Anterior cingulate cortex (tissue), 58 donors: Measurements from ENCODE around the gene LRRC42.

Source experiments
- DNase-seq, 58 donors: peaks; one replicate each; lab custom pipeline; 2025; lab: John Stamatoyannopoulos, UW

LRRC42 gene

DNA sequence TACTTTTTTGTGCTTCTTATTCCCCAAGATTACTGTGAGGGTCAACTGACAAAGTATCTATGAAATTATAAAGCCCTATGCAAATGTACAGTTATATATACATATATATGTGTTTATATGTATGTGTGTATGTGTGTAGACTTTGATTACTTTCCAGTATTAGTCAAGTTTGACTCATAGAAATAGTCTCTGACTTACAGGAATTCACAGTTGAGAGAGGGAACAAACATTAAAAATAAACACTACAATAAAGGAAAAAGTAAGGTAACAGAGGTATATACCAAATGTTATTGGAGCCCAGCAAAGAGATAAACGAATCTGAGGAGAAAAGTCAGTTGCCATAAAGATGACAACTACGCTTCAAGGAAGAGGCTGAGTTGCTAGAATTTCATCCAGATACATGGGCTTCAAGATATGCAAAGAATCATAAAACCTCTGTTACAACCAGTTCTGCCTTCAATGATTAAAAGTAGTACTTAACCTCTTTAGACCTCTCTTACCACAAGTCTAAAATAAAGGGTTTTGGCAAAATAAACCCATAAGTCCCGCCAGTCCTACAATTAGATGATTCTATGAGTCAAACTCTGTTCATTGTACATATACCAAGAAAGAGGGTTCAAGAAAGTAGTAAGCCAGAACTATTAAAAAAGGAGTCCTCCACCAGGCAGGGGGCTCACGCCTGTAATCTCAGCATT is 7.9 kb upstream of the LRRC42 start:
- DNase-seq: no peak

DNA sequence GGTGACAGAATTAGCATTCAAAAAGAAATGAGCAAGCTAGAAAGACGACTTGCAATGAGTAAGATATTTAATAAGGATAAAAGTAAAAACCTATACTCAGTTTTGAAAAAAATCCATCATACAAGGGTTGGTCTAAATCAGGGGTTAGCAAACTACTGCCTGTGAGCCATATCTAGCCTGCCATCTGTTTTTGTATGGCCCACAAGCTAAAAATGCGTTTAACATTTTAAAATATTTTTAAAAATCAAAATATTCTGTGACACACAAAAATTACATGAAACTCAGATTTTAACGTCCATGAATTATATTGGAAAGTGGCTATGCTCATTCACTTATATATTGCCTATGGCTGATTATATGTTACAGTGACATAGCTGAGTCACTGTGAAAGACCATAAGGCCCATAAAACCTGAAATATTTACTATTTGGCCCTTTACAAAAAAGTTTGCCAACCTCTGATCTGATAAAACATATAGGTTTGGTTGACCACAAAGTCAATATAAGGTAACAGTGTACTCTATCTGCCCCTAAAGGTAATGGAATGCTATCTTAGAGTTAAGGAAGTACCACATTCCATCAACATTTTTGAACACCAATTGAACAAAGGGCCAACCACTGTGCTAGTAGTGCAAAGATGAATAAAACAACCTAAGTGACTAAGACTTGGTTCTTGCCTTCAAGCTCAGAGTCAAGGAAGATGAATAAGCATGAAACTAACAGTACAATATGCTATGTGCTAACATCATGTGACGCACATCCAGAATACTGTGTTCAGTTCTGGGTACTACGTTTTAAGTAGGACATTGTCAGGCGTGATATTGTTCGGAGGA is 3.8 kb upstream of the LRRC42 start:
- DNase-seq: no peak

DNA sequence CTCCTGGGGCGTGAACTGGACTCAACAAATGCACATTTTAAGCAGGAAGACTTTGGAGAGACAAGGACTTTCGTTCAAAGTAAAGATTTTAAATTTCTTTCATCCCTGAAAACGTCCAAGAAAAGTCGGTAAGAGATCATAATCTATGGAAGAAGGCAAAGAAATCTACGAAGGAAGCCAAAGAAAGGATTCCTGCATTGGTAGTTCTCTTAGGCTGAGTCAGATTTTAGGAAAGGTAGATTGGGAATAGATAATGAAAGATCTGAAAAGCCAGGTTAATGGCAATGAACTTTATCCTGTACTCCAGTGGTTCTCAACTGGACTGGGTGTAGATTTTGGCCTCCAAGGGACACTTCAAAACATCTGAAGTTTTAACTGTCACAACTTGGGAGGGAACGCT is 3.1 kb upstream of the LRRC42 start:
- no peak for DNase-seq

DNA sequence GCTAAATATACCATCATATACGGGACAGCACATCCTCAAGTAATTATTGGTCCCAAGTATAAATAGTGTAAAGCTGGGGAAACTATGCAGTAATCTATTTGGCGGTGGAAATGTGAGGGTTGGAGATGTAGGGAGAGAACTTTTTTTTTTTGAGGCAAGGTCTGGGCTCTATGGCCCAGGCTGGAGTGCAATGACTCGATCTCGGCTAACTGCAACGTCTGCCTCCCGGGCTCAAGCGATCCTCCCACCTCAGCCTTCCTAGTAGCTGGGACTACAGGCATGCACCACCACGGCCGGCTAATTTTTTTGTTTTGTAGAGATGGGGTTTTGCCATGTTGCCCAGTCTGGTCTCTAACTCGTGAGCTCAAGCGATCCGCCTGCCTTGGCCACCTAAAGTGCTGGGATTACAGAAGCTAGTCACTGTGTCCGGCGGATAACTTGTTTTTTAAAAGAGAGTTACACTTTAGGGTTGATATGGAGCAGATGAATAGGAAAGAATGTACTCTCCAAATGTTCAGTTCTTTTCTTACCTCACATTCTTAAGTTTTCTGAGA is 2.6 kb upstream of the LRRC42 start:
- DNase-seq: no peak

DNA sequence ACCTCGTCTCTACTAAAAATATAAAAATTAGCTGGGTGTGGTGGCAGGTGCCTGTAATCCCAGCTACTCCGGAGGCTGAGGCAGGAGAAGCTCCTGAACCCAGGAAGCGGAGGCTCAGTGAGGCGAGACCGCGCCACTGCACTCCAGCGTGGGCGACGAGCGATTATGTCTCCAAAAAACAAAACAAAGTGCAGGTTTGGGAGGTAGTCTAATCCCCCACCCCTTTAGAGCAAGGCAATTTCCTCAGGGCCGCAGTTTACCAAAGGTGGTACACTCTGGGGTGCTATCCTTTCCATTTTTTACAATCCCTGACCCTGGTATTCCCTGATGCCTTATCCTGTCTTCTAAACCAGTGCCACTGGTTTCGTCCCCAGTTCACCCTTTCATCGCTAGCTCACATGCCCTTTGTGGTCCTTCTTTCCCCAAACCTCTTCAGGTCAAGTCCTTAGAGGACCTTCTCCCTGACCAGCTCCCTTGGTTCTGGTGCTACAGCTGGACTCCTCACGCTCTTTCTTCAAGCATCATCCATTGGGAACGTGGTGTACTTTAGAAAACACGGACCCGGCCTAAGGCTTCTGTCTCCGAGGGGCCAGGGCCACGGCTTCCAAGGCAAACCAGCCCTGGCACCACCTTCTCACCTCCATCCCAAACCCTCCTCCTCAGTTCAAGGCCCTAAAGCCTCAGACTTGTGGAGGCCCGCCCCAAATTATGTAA is 1.5 kb upstream of the LRRC42 start:
- no peak for DNase-seq

DNA sequence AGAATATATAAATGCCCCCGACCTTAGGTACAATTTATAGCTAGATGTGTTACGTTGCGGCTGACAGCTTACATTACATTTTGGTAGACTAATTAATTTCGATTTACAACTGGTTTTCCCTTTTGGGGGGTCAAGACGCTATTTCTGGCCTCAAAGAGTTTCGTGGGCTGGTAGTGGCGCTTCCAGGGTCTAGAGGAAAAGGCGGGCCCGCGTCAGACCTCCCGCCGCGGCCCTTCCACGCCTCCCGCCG is 1.0 kb upstream of the LRRC42 start:
- DNase-seq: no peak

DNA sequence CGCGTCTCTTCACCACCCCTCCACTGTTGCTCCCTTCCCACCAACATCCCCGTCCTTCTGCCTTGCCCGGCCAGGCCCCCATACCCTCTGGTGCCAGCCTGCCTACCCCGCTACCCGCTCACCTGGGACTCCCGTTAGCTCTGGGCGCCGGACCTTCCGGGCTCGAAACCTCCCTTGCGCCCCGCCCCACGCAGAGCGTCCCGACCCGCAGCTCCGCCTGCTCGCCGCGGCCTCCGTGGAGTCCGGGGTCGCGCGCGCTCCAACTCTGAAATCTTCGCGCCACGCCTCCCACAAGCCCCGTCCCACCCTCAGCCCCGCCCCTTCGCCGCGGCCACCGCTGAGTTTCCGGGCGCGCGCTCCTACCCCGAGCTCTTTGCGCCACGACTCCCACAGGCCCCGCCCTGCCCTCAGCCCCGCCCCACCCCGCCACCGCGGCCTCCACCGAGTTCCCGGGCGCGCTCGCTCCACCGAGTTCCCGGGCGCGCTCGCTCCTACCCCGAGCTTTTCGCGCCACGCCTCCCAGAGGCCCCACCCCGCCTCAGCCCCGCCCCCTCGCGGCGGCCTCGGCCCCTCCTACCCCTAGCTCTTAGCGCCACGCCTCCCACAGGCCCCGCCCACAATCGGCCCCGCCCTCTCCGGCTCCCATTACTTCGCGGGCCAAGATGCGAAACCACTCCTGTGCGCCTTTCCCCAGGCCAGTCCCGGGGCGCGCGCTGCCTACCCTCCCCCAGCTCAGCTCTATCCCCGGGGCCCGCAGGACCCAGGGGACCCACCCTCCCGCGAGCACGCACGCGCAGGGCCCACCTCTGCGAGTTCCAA is 508 bp upstream of the LRRC42 start, which contains the start of gene IFT25:
IFT25 (minus strand) TSS at position 267 of the 819 bp plus-strand sequence. CDS start 5,617 bp downstream, outside the sequence.
- peak; percentile 69 to 100 (median 96) for DNase-seq

DNA sequence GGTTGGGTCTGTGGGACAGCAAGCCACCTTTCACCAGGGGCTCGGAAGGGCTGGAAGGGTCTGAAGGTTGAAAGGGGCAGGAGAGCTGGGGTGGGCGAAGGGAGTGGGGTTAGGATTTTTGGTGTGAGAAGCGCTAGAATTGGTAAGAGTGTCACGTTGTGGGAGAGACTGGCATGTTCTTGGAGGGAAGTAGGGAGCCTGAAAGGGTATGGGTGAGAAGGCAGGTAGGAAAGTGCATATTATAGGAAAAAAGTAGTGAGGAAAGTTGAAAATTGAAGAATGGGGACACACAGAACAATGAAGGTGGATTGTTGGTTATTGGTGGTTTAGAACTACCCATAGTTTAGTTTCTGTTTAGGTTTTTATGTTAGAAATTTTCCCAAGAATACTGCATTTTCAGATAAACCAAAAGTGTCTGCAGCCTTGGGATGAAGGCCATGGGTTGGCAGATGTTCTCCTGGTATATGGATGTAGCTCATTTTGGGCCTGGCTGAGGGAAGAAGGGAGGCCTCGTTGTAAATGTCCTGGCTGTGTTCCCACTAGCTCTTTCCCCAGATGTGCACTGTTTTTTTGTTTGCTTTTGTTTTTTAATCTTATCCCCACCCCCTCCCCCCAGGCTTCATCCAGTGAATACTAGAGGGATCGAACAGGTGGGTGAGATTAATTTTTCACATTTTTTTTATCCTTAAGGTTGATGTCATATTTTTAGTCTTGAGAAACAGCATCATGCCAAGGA is 1.2 kb downstream of the LRRC42 start:
- DNase-seq: no peak

DNA sequence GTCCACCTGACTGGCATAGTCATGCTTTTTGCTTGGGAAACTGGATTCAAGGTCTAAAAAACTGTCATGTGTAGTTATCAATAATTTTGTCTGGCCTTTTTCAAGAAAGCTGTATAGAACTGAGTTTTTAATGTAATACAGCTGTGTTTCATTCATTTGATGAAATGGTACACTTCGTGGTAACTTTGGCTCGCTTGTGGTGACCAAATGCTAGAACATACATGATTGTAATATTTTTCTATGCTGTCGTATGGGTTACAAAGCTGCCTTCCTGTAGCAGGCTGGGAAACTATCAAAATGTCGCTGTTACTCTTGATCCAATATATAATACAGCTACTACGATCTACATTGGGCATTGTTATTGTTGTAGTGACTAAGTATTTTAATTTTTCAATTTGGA is 2.1 kb downstream of the LRRC42 start:
- no peak for DNase-seq

DNA sequence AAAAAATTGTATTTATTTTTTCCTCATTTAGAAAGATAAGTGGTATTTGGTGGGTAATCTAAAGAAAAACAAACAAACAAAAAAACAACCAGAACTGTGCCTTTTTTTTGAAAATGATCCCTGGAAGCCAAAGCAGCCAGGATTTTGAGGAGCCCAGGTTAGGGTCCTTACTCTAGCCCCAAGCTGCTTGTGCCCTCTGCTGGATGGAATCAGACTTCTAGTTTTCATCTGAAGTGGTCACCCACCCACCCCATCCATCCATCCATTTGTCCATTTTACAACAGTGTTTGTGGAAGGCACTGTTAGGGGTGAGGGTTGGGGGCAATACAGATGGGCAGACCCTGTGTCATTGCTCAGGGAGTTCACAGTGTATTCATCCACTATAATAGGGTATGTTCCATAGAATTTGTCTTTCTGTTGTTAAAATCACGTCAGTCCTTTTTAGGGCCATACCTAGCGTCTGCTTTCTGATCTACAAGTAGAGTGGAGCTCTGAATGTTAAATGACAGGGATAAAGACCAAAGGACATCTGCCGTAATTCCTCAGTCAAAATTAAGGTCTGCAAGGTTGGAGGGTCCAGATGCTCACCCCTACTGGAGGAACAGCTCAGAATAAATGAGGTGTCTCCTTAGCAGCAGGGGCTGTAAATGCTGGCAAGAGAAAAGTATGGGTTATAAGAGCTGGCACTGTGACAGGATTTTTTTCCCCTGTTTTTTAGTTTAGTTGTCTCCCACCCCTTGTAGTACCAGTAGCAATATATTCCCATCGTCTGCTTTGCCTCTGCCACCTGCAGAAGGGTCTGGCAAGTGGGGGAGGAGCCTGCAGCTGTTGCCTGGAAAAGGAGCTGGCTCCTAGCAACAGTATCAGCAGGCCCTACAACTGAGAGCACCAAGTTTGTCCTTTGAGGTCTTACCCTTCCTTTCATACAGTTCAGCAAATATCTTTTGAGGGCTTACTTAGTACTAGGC is 3.2 kb downstream of the LRRC42 start:
- DNase-seq: peak in 11 of 58 donors; percentile 5 to 45 (median 11)

DNA sequence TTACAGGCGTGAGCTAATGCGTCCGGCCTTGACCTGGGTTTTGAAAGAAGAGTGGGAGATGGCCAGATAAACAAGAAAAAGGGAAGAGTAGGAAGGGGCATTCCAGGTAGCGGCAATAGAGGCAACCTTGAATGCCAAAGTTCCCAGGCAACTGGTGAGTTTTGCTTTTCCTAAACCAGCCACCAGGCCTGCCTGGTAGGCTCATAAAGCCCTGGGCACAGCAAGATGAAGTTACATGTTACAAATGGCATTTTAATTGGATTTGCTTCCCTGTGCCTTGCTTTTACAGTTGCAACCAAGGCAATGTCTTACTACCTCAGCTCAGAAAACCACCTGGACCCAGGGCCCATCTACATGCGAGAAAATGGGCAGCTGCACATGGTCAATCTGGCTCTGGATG is 5.5 kb downstream of the LRRC42 start:
- no peak for DNase-seq

DNA sequence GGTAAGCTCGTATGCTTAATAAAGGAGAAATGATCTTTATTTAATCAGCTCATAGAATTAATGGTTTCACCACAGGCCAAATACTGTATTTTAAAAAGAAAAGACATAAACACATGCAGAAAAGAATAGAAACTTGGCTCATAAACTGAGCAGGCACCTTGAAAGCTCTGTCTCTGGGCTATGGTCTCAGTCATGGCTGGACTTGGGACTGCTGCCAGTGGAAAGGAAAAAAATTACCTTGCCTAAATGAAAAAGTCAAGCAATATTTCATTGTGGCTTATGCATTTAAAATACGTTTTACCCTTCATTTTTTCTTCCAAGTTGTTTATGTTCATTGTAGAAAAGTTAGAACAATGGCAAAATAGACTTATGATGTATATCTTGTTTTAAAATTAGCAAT is 8.0 kb downstream of the LRRC42 start:
- DNase-seq: no peak

DNA sequence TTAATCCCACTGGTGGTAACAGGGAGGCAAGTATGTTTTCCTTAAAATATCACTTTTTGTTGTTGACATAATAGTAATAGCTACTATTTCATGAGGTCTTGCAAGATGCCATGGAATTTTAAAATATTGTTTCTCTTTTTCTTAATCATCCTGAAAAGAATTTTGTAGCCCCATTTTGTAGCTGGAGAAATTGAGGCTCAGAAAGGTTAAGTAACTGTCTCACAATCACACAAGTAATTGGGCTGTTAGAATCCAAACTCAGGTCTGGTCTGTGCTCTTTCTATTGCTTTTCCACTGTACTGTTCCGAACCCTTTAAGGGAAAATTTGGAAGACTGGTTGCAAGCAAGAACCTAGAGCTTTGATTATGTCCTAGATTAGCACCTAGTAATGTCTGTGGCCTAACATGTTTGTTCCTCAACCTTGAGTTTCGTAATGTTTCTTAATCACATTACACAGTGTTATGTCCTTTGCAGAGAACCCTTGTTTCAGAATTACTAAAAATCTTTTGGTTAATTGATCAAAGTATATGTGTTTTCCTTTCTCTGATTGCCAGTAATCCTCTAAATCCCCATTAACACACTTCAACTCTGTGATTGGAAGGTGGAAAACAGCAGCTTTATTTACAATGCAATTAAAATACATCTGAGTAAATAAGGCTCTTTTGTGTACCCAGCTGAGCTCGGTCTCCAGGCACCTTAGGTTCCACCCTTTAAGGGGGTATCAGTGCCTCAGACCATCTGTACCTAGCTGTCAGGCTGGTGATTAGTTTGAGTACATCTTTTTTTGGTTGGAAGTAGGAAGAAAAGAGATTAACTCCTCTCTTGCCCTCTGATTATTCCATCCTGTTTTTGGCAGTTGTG is 10.4 kb downstream of the LRRC42 start:
- no peak for DNase-seq

DNA sequence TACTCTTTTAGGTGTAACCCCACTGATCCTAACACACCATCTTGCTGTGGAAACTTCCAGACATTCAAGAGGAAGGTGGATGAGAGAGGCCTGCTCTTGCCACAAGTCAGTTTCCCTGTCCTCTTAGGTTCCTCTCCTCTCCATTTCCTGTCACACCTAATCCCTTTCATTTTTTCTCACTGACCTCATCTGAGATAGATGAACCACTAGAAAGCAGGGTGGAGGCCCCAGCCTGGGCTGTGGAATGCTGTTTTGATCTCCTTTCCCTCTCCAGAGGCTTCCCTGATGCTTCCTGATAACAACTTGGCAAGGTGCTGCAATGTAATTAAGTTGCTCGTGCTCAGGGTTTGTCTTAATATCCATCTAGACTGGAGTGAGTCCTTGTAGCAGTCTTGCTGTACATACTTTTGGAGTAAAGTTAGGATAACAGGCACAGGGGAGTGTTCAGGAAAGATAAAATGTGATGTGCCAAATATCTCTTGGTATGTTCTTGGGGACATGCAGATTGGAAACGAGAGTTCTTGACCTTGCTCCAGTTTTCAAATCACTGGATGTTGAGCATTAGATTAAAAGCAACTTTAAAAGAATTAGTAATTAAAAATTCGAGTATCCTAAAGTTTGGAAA is 11.2 kb downstream of the LRRC42 start:
- DNase-seq: no peak

DNA sequence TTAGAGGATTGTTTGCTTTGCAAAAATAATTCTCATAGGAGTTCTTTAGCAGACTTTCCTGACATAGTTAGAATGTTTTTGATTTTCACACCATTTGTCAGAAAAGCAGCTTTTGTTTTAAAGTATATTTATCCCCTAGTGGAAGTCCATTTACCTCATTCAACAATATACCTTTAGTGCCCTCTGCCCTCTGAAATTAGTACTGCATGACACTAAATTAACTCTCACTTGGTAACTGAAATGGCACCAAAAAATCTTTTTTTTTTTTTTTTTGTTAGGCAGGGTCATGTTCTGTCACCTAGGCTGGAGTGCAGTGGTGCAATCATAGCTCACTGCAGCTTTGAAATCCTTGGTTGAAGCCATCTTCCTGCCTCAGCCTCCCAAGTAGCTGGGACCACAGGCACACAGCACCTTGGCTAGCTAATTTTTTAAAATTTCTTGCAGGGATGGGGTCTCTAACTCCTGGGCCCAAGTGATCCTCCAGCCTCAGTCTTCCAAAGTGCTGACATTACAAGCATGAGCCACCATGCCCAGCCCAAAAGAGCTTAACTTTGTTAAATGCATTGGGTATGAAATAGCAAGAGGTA is 13.6 kb downstream of the LRRC42 start:
- no peak for DNase-seq

DNA sequence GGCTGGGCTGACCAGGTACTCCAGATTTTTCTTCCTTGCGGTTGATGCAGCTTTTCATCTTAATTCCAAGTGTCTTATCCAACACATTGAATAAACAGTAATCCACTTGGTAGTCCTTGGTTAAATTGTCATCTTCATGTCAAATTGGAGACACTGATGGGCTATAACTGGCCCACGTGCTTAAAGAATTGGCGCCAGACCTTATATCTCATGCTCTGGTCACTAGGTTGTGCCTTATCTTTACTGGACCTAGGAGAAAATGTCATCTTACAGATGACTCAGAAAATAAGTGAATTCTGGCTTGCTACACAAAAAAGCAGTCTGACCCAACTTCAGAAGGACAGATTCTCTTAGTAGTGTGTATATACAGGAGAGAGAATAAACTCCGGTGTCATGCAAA is 16.2 kb downstream of the LRRC42 start:
- DNase-seq: no peak

DNA sequence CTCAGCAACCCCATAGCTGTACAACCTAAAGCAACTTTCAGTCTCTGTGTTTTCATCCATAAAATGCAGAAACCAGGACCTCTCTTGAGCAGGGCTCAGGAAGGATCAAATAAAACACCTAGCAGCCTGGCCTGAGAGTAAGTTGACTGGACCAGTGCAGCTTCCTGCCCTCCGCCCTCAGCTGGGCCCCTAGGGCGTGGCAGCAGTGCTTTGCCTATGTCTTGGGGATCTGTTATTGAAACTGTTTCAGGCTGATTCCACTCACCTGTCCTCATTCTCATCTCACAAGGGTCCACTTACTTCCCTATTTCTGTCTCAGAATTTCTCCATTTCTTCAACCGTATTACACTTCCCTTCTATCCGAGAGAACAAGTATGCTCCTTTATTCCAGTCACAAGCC is 17.3 kb downstream of the LRRC42 start:
- no peak for DNase-seq
